DND-41 (cell line): ENCODE measurements around the gene IL4.

Experiments used
- ATAC-seq: fragments of 200-7000 bp; cut with Tn5 transposase; 3 replicates; pipeline ENCODE4 v1.9.1; 2021; ENCODE audit warnings: low read depth; ENCODE audit not compliant: insufficient read depth
- DNase-seq: peaks from one replicate; pipeline ENCODE4 v3.0.0-alpha.2; 2020
- H2AFZ ChIP-seq: 2 replicates; pipeline ENCODE4 v1.6.0; 2012; ENCODE audit warnings: low read depth, low read length
- H3K27ac ChIP-seq: 2 replicates; pipeline ENCODE4 v1.5.1; 2012; ENCODE audit warnings: low read length, inconsistent platforms
- H3K27me3 ChIP-seq: fragments of 200-600 bp; sonication (generic); 2 replicates; pipeline ENCODE4 v1.6.0; 2012; ENCODE audit warnings: low read length, mild to moderate bottlenecking, inconsistent platforms; ENCODE audit not compliant: insufficient read depth, poor library complexity
- H3K36me3 ChIP-seq: 2 replicates; pipeline ENCODE4 v1.5.1; 2012; ENCODE audit warnings: low read length, inconsistent platforms; ENCODE audit not compliant: insufficient read depth
- H3K4me1 ChIP-seq: 2 replicates; pipeline ENCODE4 v1.5.1; 2012; ENCODE audit warnings: mild to moderate bottlenecking, low read length; ENCODE audit not compliant: insufficient read depth
- H3K4me2 ChIP-seq: 2 replicates; pipeline ENCODE4 v1.6.0; 2012; ENCODE audit warnings: mild to moderate bottlenecking, moderate library complexity, low read length, inconsistent platforms; ENCODE audit not compliant: insufficient read depth
- H3K4me3 ChIP-seq, 2 experiments: fragments of 200-600 bp in 1 of 2; shearing (Covaris generic) in 1 of 2; 2 replicates each; pipeline ENCODE4 v1.5.1; 2012 to 2016; ENCODE audit warnings: inconsistent platforms in 2 of 2, low read length in 2 of 2, mild to moderate bottlenecking in 2 of 2, low read depth in 1 of 2, moderate library complexity in 1 of 2
- H3K79me2 ChIP-seq: 2 replicates; pipeline ENCODE4 v1.6.0; 2012; ENCODE audit warnings: low read length, inconsistent platforms; ENCODE audit not compliant: insufficient read depth
- H3K9ac ChIP-seq: 2 replicates; pipeline ENCODE4 v1.6.0; 2012; ENCODE audit warnings: low read depth, mild to moderate bottlenecking, inconsistent platforms, low read length, moderate library complexity
- H3K9me3 ChIP-seq: 2 replicates; pipeline ENCODE4 v1.5.1; 2012; ENCODE audit warnings: low read length, moderate library complexity, mild to moderate bottlenecking, inconsistent platforms; ENCODE audit not compliant: insufficient read depth, severe bottlenecking
- H4K20me1 ChIP-seq: 2 replicates; pipeline ENCODE4 v1.6.0; 2012; ENCODE audit warnings: low read length; ENCODE audit not compliant: insufficient read depth
- EZH2 ChIP-seq: IDR thresholded peaks from 3 replicates; pipeline ENCODE4 v1.6.1; 2012; ENCODE audit warnings: borderline replicate concordance, low read depth, mild to moderate bottlenecking, moderate library complexity, low read length, inconsistent platforms; ENCODE audit not compliant: severe bottlenecking
- TF ChIP-seq, protein P1 (sequence below): IDR thresholded peaks from 2 replicates; pipeline ENCODE4 v1.5.1; 2012; ENCODE audit warnings: borderline replicate concordance, low read length, moderate library complexity, mild to moderate bottlenecking; ENCODE audit not compliant: poor library complexity, severe bottlenecking; ENCODE audit errors: extremely low read depth

IL4 gene

DNA sequence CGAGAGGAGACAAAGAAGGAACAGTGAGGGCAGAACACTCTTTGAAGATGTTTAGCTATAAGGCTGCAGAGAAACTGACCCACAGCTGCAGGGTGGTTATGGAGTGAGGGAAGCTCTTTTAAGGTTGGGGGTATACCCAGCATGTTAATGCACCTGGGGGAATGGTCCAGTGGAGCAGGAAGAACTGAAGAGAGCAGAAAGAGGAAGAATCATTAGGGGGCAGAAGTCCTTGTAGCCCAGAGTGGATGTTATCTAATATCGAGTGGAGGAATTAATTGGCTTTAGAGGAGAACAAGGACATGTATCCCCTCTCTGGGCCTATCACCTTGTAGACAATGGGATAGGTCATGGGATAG lies 7.7 kb downstream of the IL4 start:
- Histone ChIP-seq H3K4me3 (no peak overlapping the region), H4K20me1 (no peaks in the 10 kb centered on the region), H3K27ac (no peak overlapping the region), H3K4me2 (no peak overlapping the region), H3K79me2 (no peaks in the 10 kb centered on the region), H3K36me3 (no peaks in the 10 kb centered on the region), H3K4me1 (no peaks in the 10 kb centered on the region), H3K27me3 (no peaks in the 10 kb centered on the region), H2AFZ (no peak overlapping the region), H3K9me3 (no peaks in the 10 kb centered on the region), H3K9ac (no peak overlapping the region)
- DNase-seq, result no peak
- no peak for TF ChIP-seq EZH2
- TF ChIP-seq, protein P1, sequence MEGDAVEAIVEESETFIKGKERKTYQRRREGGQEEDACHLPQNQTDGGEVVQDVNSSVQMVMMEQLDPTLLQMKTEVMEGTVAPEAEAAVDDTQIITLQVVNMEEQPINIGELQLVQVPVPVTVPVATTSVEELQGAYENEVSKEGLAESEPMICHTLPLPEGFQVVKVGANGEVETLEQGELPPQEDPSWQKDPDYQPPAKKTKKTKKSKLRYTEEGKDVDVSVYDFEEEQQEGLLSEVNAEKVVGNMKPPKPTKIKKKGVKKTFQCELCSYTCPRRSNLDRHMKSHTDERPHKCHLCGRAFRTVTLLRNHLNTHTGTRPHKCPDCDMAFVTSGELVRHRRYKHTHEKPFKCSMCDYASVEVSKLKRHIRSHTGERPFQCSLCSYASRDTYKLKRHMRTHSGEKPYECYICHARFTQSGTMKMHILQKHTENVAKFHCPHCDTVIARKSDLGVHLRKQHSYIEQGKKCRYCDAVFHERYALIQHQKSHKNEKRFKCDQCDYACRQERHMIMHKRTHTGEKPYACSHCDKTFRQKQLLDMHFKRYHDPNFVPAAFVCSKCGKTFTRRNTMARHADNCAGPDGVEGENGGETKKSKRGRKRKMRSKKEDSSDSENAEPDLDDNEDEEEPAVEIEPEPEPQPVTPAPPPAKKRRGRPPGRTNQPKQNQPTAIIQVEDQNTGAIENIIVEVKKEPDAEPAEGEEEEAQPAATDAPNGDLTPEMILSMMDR, result no peak
- ATAC-seq, result no peak

DNA sequence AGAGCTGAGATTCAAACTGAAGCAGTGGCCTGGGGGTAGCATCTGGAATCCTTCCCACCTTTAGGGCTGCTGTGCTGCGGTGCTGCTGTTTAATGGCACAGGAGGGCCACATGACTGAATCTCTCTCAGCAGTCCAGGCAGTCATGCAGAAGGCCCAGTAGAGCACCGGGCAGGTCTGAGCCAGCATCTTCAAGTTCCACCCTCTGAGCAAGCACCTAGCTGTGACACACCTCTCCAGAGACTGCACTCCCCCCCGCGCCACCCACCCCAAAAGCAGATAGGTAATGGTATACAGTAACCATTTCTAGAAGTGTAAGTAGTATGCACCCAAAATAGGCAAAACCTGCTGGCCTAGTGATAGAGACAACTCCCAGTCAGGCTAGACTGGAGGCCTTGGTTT lies 8.2 kb downstream of the IL4 start:
- Histone ChIP-seq H2AFZ (no peak overlapping the region), H3K36me3 (no peaks in the 10 kb centered on the region), H3K27ac (no peak overlapping the region), H3K27me3 (no peaks in the 10 kb centered on the region), H3K9me3 (no peaks in the 10 kb centered on the region), H3K9ac (no peak overlapping the region), H3K4me2 (no peak overlapping the region), H4K20me1 (no peaks in the 10 kb centered on the region), H3K79me2 (no peaks in the 10 kb centered on the region), H3K4me1 (no peaks in the 10 kb centered on the region), H3K4me3 (no peak overlapping the region)
- TF ChIP-seq, protein P1, result no peak
- no peak for TF ChIP-seq EZH2
- DNase-seq (no peak), ATAC-seq (no peak)

DNA sequence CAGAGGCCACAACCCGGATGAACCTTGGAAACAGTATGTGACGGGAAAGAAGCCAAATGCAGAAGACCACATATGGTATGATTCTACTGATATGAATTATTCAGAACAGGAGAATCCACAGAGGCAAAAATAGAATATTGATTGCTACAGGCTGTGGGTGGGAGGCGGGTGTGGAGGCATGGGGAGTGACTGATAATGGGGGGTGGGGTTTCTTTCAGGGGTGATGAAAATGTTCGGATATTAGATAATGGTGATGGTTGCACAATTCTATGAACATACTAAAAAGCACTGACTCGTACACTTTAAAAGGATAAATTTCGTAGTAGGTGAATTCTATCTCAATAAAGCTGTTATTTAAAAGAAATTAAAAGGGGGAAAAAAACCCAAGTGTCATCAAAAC lies 10.7 kb downstream of the IL4 start:
- Histone ChIP-seq H3K27me3 (no peaks in the 10 kb centered on the region), H3K79me2 (no peaks in the 10 kb centered on the region), H3K9ac (no peak overlapping the region), H4K20me1 (no peaks in the 10 kb centered on the region), H3K4me3 (no peak overlapping the region), H3K36me3 (no peaks in the 10 kb centered on the region), H3K27ac (no peak overlapping the region), H3K4me1 (peaks cover 19% of the 10 kb centered on the region), H2AFZ (no peak overlapping the region), H3K4me2 (no peak overlapping the region), H3K9me3 (no peaks in the 10 kb centered on the region)
- DNase-seq, result no peak
- TF ChIP-seq, protein P1, result no peak
- no peak for TF ChIP-seq EZH2
- ATAC-seq, result no peak

DNA sequence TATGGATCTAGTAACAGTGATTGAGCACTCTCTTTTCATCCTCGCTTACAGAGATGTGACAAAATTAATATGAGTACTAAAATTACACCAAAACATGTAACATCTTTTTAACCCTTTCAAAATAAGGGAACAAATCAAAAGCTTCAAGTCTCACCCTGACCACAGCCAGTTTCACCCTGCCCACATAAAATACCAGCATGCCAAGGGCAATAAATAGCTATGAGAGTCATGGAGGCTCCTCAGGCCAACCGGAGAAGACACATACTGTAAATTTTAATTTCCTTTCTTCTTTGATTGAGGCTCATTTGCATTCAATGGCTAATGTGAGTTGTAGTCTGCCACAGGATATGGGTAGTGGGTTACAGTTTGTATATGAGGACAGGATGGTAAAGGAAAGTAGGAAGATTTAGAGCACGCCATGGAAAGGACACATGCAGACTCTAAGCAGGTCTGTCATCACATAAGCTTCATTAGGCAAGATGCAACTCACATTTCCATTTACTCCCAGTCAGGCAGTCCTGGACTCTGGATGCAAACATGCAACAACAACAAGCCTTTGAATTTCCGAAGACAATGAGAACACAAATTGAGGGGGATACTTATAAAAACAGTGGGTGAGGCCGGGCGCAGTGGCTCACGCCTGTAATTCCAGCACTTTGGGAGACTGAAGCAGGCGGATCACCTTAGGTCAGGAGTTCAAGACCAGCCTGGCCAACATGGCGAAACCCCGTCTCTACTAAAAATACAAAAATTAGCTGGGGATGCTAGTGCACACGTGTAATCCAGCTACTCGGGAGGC lies 11.3 kb downstream of the IL4 start:
- H2AFZ ChIP-seq, result no peak overlapping the region
- H3K27me3 ChIP-seq, result no peaks in the 10 kb centered on the region
- no peak for TF ChIP-seq EZH2
- TF ChIP-seq, protein P1, result no peak
- no peak overlapping the region for H3K9ac ChIP-seq
- no peaks in the 10 kb centered on the region for H4K20me1 ChIP-seq
- H3K79me2 ChIP-seq, result no peaks in the 10 kb centered on the region
- ATAC-seq (no peak), DNase-seq (no peak)
- no peaks in the 10 kb centered on the region for H3K9me3 ChIP-seq
- peaks cover 21% of the 10 kb centered on the region for H3K4me1 ChIP-seq
- H3K27ac ChIP-seq, result no peak overlapping the region
- no peaks in the 10 kb centered on the region for H3K36me3 ChIP-seq
- H3K4me2 ChIP-seq, result no peak overlapping the region
- no peak overlapping the region for H3K4me3 ChIP-seq
